ENCODE data around the gene ELAVL1. TPM values are rescaled to one million over a fixed set of nuclear protein-coding genes. Genes with fewer than 3 reads are reported as not detected.

The ELAVL1 gene
- total and polyA plus RNA-seq, 2 of the 13 experiments (the other 11 are each of a cell fraction or from before 2014, with no cell fraction given), result 27.9 to 38.4 TPM

GRCh38 chr19:8005534-8006256 lies at the start of gene ELAVL1 (continued):
- TF ChIP-seq IRF1 (CRISPR knock-in tag; IDR thresholded peaks at IDR 0.05; ENCODE audit: low read depth), result no peak
- TF ChIP-seq RELA (CRISPR knock-in tag; IDR thresholded peaks at IDR 0.05), result no peak
- TF ChIP-seq HOXA5 (CRISPR knock-in tag; IDR thresholded peaks at IDR 0.05), result no peak
- TF ChIP-seq NR2F1 (CRISPR knock-in tag; IDR thresholded peaks at IDR 0.05), result no peak
- no peak for TF ChIP-seq ZSCAN9 (CRISPR knock-in tag; IDR thresholded peaks at IDR 0.05; ENCODE audit: borderline replicate concordance)
- peak; percentile 35; the same call in 1 of the 2 replicates for TF ChIP-seq THAP9 (CRISPR knock-in tag; IDR thresholded peaks at IDR 0.05; ENCODE audit: borderline replicate concordance)
- no peak for TF ChIP-seq MYNN (CRISPR knock-in tag; IDR thresholded peaks at IDR 0.05; ENCODE audit: low read depth)
- no peak for TF ChIP-seq MED1 (CRISPR knock-in tag; IDR thresholded peaks at IDR 0.05)
- TF ChIP-seq ZKSCAN1 (IDR thresholded peaks at IDR 0.05; ENCODE audit: low read length), result peak; percentile 93
- TF ChIP-seq GABPB1 (CRISPR knock-in tag; IDR thresholded peaks at IDR 0.05), result peak; percentile 93
- no peak for TF ChIP-seq RORA (CRISPR knock-in tag; IDR thresholded peaks at IDR 0.05)
- TF ChIP-seq, protein P1, sequence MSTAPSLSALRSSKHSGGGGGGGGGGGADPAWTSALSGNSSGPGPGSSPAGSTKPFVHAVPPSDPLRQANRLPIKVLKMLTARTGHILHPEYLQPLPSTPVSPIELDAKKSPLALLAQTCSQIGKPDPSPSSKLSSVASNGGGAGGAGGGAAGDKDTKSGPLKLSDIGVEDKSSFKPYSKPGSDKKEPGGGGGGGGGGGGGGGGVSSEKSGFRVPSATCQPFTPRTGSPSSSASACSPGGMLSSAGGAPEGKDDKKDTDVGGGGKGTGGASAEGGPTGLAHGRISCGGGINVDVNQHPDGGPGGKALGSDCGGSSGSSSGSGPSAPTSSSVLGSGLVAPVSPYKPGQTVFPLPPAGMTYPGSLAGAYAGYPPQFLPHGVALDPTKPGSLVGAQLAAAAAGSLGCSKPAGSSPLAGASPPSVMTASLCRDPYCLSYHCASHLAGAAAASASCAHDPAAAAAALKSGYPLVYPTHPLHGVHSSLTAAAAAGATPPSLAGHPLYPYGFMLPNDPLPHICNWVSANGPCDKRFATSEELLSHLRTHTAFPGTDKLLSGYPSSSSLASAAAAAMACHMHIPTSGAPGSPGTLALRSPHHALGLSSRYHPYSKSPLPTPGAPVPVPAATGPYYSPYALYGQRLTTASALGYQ (CRISPR knock-in tag; IDR thresholded peaks at IDR 0.05), result peak; percentile 24; the same call in 1 of the 2 replicates
- no peak for TF ChIP-seq SMARCC2 (IDR thresholded peaks at IDR 0.05)
- no peak for TF ChIP-seq SETDB1 (CRISPR knock-in tag; IDR thresholded peaks at IDR 0.05; ENCODE audit: borderline replicate concordance)
- TF ChIP-seq ZXDC (CRISPR knock-in tag; IDR thresholded peaks at IDR 0.05), result no peak
- no peak for TF ChIP-seq ZNF30 (CRISPR knock-in tag; IDR thresholded peaks at IDR 0.05)
- TF ChIP-seq KAT8 (CRISPR knock-in tag; IDR thresholded peaks at IDR 0.05), result peak; percentile 58; the same call in 1 of the 2 replicates
- peak; percentile 21; the same call in 1 of the 2 replicates for TF ChIP-seq HCFC1 (IDR thresholded peaks at IDR 0.05; ENCODE audit: low read depth, low read length)
- peak; percentile 83 for TF ChIP-seq ZSCAN31 (CRISPR knock-in tag; IDR thresholded peaks at IDR 0.05; ENCODE audit: low read depth)
- TF ChIP-seq, protein P2, sequence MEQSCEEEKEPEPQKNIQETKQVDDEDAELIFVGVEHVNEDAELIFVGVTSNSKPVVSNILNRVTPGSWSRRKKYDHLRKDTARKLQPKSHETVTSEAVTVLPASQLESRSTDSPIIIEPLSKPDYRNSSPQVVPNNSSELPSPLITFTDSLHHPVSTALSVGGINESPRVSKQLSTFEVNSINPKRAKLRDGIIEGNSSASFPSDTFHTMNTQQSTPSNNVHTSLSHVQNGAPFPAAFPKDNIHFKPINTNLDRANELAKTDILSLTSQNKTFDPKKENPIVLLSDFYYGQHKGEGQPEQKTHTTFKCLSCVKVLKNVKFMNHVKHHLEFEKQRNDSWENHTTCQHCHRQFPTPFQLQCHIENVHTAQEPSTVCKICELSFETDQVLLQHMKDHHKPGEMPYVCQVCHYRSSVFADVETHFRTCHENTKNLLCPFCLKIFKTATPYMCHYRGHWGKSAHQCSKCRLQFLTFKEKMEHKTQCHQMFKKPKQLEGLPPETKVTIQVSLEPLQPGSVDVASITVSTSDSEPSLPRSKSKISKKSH (CRISPR knock-in tag; IDR thresholded peaks at IDR 0.05; ENCODE audit: borderline replicate concordance), result peak; percentile 86; the same call in 1 of the 2 replicates
